ENCODE measurements around the gene TSPAN16. TPM values are rescaled to one million over a fixed set of nuclear protein-coding genes. Genes with fewer than 3 reads are reported as not detected.

TSPAN16 gene
- total and polyA plus RNA-seq, 2 of the 13 experiments (the other 11 are each of a cell fraction or from before 2014, with no cell fraction given) = not detected

DNA sequence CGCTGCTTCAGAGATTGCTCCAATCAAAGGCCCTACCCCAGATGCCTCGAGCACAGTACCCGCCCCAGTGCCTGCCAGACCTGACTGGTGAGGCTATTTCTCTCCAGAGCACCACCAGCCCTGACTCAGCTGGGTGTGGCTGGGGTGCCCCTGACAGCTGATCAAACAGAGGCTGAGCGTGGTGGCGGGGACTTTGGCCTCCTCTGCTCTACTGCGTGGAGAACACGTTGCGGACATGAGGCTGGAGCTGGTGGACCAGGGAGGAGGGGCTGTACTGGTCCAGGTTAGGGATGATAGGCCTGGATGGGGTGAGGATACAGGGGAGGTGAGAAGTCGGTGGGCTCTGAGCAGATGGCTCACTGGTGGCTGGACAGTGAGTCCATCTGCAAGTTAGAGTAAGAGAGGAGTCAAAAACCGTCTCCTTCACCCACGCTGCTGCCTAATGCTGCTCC lies 30.1 kb upstream of the TSPAN16 start (continued):
- TF ChIP-seq SMAD3 (CRISPR knock-in tag; IDR thresholded peaks at IDR 0.05) (peak; percentile 96), ZNF570 (CRISPR knock-in tag; IDR thresholded peaks at IDR 0.05; ENCODE audit: borderline replicate concordance) (no peak; the same call in 1 of the 2 replicates), ZNF766 (CRISPR knock-in tag; IDR thresholded peaks at IDR 0.05; ENCODE audit: borderline replicate concordance) (peak; percentile 61; the same call in 1 of the 2 replicates), TBL1XR1 (IDR thresholded peaks at IDR 0.05; ENCODE audit: borderline replicate concordance, low read length, partially characterized antibody) (peak; percentile 12), SOX6 (IDR thresholded peaks at IDR 0.05) (no peak), SOX6 (CRISPR knock-in tag; IDR thresholded peaks at IDR 0.05) (peak; percentile 91), RORA (CRISPR knock-in tag; IDR thresholded peaks at IDR 0.05) (no peak), TOE1 (CRISPR knock-in tag; IDR thresholded peaks at IDR 0.05) (peak; percentile 27; the same call in 1 of the 2 replicates), ZNF557 (CRISPR knock-in tag; IDR thresholded peaks at IDR 0.05) (peak; percentile 91; the same call in 1 of the 2 replicates), MAF1 (CRISPR knock-in tag; IDR thresholded peaks at IDR 0.05; ENCODE audit: borderline replicate concordance) (0 out of 2 replicates have a peak, but pooled peaks have one; percentile 29), ZBTB46 (CRISPR knock-in tag; IDR thresholded peaks at IDR 0.05; ENCODE audit: borderline replicate concordance) (0 out of 2 replicates have a peak, but pooled peaks have one; percentile 48), ZNF800 (CRISPR knock-in tag; IDR thresholded peaks at IDR 0.05) (peak; percentile 78; the same call in 1 of the 2 replicates), CENPT (CRISPR knock-in tag; IDR thresholded peaks at IDR 0.05; ENCODE audit: low read depth) (peak; percentile 38; the same call in 1 of the 2 replicates), HMGXB4 (CRISPR knock-in tag; IDR thresholded peaks at IDR 0.05; ENCODE audit: borderline replicate concordance in 1 of 2, low read depth in 1 of 2) (peak; percentile 84 to 87; a peak in 3 of 4 replicates), ZNF34 (CRISPR knock-in tag; IDR thresholded peaks at IDR 0.05; ENCODE audit: borderline replicate concordance) (no peak), KDM2A (CRISPR knock-in tag; IDR thresholded peaks at IDR 0.05; ENCODE audit: borderline replicate concordance, low read depth) (peak; percentile 83; the same call in 1 of the 2 replicates), CENPX (CRISPR knock-in tag; IDR thresholded peaks at IDR 0.05) (no peak)
- TF ChIP-seq, protein P1, sequence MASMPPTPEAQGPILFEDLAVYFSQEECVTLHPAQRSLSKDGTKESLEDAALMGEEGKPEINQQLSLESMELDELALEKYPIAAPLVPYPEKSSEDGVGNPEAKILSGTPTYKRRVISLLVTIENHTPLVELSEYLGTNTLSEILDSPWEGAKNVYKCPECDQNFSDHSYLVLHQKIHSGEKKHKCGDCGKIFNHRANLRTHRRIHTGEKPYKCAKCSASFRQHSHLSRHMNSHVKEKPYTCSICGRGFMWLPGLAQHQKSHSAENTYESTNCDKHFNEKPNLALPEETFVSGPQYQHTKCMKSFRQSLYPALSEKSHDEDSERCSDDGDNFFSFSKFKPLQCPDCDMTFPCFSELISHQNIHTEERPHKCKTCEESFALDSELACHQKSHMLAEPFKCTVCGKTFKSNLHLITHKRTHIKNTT (CRISPR knock-in tag; IDR thresholded peaks at IDR 0.05) = no peak
- TF ChIP-seq, protein P2, sequence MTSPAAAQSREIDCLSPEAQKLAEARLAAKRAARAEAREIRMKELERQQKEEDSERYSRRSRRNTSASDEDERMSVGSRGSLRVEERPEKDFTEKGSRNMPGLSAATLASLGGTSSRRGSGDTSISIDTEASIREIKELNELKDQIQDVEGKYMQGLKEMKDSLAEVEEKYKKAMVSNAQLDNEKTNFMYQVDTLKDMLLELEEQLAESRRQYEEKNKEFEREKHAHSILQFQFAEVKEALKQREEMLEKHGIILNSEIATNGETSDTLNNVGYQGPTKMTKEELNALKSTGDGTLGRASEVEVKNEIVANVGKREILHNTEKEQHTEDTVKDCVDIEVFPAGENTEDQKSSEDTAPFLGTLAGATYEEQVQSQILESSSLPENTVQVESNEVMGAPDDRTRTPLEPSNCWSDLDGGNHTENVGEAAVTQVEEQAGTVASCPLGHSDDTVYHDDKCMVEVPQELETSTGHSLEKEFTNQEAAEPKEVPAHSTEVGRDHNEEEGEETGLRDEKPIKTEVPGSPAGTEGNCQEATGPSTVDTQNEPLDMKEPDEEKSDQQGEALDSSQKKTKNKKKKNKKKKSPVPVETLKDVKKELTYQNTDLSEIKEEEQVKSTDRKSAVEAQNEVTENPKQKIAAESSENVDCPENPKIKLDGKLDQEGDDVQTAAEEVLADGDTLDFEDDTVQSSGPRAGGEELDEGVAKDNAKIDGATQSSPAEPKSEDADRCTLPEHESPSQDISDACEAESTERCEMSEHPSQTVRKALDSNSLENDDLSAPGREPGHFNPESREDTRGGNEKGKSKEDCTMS (CRISPR knock-in tag; conservative IDR thresholded peaks at IDR 0.05) = no peak
